GM21360 (cell line): Measurements from ENCODE around the gene KLC3.
"Not testable (repeated sequence)": the region's sequence is repeated elsewhere in the genome, so short reads cannot be mapped to it uniquely, and the experiment has no call there.

Experiments
- ATAC-seq: cut with Tn5 transposase; IDR thresholded peaks from one replicate; pipeline ENCODE4 v1.9.1; 2021; ENCODE audit warnings: mild to moderate bottlenecking, moderate library complexity; ENCODE audit not compliant: unreplicated experiment

KLC3 gene

DNA sequence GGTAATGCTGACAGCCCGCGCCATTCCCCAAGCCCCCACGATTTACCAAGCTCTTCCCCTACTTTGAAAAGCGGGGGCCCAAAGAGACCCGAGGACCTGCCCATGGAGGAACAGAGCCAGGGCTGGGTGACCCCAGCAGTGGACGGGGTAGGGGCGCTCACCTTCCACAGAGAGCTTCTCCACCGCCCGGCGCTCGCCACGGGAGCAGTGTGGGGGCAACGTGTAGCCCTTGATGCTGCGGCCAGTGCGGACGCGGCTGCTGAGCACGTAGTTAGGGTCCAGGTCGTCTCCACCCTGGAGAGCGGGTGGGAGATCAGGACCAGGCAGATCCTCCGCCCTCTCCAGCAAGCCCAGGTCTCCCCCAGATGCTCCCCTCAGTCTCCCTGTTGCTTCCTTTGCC is 25.2 kb upstream of the KLC3 start:
- no peak for ATAC-seq

- ATAC-seq = no peak
Measured at GRCh38 chr19:45320997-45321775, 19.4 kb upstream of the KLC3 start.

DNA sequence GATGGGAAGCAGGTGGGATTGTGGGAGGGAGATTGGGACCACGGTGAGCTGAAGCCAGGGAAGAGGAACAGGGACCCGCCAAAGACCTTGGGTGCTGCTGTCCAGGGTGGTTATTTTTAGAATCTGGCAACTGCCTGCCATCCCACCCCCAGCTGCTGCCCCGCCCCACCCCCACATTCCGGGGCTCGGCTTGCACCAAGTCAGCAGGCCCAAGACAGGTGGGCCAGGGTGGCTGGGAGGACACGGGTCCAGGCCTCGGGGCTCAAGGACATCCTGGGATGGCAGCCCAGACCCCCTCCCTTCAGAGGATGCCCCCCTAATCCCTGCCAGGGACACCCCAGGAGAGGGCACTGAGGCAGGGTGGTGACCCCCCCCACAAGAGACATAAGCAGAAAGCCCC is 18.7 kb upstream of the KLC3 start:
- no peak for ATAC-seq

DNA sequence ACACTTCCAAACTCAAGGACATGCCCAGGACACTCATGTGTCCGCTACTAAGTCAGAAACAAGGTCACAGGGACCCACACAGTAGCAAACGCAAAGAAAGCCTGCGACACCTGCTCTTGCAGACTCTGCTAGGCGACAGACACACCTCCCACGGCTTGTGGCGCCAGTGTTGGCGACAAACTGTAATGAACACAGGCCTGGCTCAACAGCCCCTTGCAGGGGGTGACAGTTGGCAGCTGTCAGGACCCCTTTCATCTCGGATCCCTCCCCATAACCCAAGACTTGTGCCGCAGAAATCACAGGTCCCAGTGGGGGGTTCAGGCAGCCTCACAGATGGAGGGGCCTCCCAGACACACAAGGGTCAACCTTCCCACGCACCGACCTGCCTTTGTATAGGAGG is 18.2 kb upstream of the KLC3 start:
- no peak for ATAC-seq

- ATAC-seq = no peak
Measured at GRCh38 chr19:45322744-45323281, 17.7 kb upstream of the KLC3 start, which contains the start of gene CKM. CKM (minus strand) TSS chr19:45322875; CDS start chr19:45319713, 3,162 bp downstream.

- no peak for ATAC-seq
Measured at GRCh38 chr19:45323671-45324081, 16.9 kb upstream of the KLC3 start.

GRCh38 chr19:45324349-45324907 is 16.1 kb upstream of the KLC3 start:
- ATAC-seq = no peak

GRCh38 chr19:45327404-45328143 is 13.0 kb upstream of the KLC3 start:
- no peak for ATAC-seq

- ATAC-seq = no peak
Measured at GRCh38 chr19:45331411-45331810, 9.1 kb upstream of the KLC3 start.

- ATAC-seq = no peak
Measured at GRCh38 chr19:45333609-45334303, 6.8 kb upstream of the KLC3 start.

DNA sequence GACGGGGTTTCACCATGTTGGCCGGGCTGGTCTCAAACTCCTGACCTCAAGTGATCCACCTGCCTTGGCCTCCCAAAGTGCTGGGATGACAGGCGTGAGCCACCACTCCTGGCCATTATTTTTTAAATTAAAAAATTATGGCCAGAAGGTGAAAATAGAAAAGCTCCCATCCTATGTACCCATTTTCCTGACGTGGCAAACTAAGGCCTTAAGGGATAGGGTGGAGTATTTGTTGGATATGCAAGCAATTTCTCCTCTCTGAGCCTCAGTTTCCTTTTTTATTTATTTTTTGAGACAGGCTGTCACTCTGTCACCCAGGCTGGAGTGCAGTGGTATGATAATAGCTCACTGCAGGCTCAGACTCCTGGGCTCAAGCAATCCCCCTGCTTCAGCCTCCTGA is 5.7 kb upstream of the KLC3 start:
- ATAC-seq = not testable (repeated sequence)

GRCh38 chr19:45336696-45337251 is 3.8 kb upstream of the KLC3 start:
- no peak for ATAC-seq

DNA sequence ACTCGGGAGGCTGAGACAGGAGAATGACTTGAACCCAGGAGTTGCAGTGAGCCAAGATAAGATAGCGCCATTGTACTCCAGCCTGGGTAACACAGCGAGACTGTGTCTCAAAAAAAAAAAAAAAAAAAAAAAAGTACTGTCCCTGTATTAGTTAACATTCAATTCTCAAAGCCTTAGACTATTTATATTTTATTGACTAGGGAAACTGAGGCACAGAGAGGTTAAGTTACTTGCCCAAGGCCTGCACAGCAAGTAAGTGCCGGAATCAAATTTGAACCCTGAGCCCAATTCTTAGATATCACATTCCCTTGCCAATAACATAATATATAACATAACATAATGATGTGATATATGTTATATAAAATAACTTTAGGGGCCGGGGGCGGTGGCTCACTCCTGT is 921 bp upstream of the KLC3 start:
- no peak for ATAC-seq

DNA sequence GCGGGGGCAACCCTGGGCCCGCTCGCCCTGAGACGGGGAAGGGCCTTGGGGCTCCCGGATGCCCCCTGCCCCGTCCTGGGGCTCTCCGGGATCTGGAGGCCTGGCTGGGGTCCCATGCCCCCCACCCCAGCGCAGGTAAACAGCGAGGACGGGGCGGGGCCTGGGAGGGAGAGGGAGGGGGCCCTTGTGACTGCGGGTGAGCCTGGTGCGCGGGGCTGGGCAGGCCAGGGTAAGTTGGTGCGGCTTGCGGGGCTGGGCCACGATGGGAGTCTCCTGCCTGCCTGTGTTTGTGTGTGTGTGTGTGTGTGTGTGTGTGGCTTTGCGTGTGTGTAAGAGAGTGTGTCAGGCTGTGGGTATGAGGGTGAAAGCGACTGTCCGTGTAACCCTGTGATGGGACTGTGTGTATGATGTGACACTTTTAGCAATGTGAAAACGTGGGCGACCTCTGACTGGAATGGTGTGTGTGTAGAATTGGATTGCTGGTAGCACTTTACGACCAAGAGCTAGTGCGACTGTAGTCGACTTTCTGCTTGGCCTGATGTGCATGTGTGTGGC is 426 bp downstream of the KLC3 start:
- ATAC-seq = no peak

GRCh38 chr19:45342911-45343310 is 2.4 kb downstream of the KLC3 start:
- ATAC-seq = no peak

DNA sequence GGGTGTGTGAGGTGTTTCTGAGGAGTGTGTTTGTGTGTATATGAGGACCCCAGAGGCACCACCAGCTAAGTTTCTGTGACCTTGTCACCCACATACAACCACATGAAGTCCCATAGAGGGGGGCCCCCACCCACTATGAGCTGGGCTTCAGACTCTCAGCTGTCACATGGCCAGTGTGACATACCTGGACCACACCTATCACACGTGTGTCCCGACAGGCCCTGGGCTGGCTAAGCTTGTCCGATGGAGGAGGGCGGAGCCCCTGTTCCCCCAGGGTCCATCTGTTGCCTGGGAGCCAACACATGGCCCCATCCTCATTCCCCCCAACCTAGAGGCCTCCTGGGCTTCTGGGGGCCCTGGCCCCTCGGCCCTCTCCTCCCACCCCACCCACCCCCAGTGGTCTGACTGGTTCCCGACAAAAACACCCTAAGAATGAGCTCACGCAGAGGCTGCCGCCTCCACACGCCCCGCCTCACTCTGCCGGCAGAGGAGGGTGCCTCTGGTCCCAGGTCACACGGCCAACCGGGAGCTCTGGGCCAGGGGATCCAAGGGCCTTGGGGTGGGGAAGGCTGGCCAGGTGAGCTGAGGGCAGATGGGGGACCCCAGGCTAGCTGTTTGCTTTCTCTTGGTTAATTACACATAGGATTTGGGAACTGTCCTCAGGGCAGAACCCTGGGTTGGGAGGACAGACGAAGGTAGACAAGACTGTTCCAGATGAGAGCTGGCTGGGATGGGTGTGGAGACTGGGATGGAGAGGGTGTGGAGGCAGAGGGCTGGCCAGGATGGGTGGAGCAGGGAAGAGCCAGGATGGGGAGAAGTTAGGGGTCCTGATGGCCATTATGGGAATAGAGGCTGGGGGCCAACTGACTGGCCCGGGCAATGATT is 4.3 kb downstream of the KLC3 start:
- ATAC-seq = no peak

DNA sequence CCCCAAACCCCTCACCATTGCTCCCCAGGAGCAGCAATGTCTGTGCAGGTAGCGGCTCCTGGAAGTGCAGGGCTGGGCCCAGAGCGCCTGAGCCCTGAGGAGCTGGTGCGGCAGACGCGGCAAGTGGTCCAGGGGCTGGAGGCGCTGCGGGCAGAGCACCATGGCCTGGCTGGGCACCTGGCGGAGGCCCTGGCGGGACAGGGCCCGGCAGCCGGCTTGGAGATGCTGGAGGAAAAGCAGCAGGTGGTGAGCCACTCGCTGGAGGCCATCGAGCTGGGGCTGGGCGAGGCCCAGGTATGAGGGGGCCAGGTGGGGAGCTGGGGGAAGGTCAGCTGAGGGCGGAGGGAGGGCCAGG is 4.9 kb downstream of the KLC3 start:
- ATAC-seq = no peak

DNA sequence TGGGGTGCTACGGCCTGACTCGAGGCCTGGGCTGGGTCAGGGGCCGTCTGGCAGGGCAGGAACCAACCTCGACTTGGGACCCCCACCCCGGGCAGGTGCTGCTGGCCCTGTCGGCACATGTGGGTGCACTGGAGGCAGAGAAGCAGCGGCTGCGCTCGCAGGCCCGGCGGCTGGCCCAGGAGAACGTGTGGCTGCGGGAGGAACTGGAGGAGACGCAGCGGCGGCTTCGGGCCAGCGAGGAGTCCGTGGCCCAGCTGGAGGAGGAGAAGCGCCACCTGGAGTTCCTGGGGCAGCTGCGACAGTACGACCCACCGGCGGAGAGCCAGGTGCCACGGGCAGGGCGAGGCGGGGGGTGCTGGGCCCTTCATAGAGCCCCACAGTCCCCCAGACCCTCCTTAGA is 5.9 kb downstream of the KLC3 start:
- ATAC-seq = no peak

DNA sequence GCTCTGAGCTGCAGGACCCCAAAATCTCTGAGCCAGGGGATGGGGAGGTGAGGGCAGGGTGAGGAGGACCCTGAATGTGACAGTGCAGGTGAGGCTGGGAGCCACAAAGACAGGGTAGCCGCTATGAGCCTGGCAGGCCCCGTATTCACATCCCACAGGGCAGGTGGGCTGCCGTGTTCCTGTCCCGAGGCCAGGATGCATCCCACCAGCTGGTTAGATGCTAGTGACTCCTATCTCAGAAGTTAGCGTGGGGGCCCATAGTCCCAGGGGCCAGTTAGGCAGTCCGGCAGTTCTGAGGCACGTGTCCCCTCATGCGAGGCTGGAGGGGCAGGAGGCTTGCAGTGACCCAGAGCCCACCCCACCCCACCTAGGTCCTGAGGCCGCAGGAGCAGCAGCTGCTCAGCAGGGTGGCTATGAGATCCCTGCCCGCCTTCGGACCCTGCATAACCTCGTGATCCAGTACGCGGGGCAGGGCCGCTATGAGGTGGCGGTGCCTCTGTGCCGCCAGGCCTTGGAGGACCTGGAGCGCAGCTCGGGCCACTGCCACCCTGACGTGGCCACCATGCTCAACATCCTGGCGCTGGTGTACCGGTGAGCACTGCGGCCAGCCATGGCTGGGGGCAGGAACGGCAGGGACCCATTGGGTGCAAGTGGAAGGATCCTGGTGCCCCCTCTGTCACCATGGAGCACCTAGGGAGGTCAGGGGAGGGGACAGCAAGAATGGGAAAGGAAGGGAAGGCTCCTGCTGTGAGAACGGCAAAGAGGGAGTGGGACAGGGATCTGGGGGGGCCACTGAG is 7.2 kb downstream of the KLC3 start:
- no peak for ATAC-seq
